ENCODE data around the gene NFU1.
"Not testable (repeated sequence)": the region's sequence is repeated elsewhere in the genome, so short reads cannot be mapped to it uniquely, and the experiment has no call there.

DNA sequence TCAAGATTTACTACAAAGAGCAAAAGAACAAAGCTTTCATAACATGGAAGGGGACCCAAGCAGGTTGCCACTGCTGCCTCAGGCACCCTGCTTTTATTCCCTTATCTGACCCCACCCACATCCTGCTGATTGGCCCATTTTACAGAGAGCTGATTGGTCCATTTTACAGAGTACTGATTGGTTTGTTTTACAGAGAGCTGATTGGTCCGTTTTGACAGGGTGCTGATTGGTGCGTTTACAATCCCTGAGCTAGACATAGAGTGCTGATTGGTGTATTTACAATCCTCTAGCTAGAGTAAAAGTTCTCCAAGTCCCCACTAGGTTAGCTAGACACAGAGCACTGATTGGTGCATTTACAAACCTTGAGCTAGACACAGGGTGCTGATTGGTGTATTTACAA is 2.3 kb upstream of the NFU1 start:
- TF ChIP-seq, protein P1, sequence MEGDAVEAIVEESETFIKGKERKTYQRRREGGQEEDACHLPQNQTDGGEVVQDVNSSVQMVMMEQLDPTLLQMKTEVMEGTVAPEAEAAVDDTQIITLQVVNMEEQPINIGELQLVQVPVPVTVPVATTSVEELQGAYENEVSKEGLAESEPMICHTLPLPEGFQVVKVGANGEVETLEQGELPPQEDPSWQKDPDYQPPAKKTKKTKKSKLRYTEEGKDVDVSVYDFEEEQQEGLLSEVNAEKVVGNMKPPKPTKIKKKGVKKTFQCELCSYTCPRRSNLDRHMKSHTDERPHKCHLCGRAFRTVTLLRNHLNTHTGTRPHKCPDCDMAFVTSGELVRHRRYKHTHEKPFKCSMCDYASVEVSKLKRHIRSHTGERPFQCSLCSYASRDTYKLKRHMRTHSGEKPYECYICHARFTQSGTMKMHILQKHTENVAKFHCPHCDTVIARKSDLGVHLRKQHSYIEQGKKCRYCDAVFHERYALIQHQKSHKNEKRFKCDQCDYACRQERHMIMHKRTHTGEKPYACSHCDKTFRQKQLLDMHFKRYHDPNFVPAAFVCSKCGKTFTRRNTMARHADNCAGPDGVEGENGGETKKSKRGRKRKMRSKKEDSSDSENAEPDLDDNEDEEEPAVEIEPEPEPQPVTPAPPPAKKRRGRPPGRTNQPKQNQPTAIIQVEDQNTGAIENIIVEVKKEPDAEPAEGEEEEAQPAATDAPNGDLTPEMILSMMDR (IDR thresholded peaks at IDR 0.05) = not testable (repeated sequence)
- not testable (repeated sequence) for TF ChIP-seq POLR2A (IDR thresholded peaks at IDR 0.05)
